Measurements from ENCODE around the gene SLC16A5. TPM values are rescaled to one million over a fixed set of nuclear protein-coding genes. Genes with fewer than 3 reads are reported as not detected.
"Not testable (repeated sequence)": the region's sequence is repeated elsewhere in the genome, so short reads cannot be mapped to it uniquely, and the experiment has no call there.

The SLC16A5 gene
- total RNA-seq: 1.4 TPM

- DNase-seq: no peak
Measured at GRCh38 chr17:75087558-75088453, at the start of gene SLC16A5. SLC16A5 (plus strand) TSS chr17:75087954; CDS start chr17:75093637, 5,683 bp downstream.

GRCh38 chr17:75039238-75039637, 48.5 kb upstream of the SLC16A5 start:
- DNase-seq: no peak

GRCh38 chr17:75041656-75042280, 46.0 kb upstream of the SLC16A5 start:
- DNase-seq: no peak

- not testable (repeated sequence) for DNase-seq
Measured at GRCh38 chr17:75043789-75044188, 44.0 kb upstream of the SLC16A5 start.

- no peak for DNase-seq
Measured at GRCh38 chr17:75044716-75045115, 43.0 kb upstream of the SLC16A5 start.

- DNase-seq: not testable (repeated sequence)
Measured at GRCh38 chr17:75045946-75046406, 41.8 kb upstream of the SLC16A5 start.

- peak; percentile 98 for DNase-seq
Measured at GRCh38 chr17:75046407-75047289, 41.1 kb upstream of the SLC16A5 start, which contains the start of the genes ATP5PD and KCTD2. ATP5PD (minus strand) TSS chr17:75046969; CDS start chr17:75042650, 4,319 bp downstream. KCTD2 (plus strand) TSS chr17:75047225; CDS start chr17:75047251, 26 bp downstream.

GRCh38 chr17:75047398-75048098, 40.2 kb upstream of the SLC16A5 start:
- DNase-seq: peak; percentile 16

- peak; percentile 28 for DNase-seq
Measured at GRCh38 chr17:75048249-75048878, 39.4 kb upstream of the SLC16A5 start.

GRCh38 chr17:75049057-75049456, 38.7 kb upstream of the SLC16A5 start:
- DNase-seq: no peak

GRCh38 chr17:75049706-75050105, 38.0 kb upstream of the SLC16A5 start:
- DNase-seq: no peak

GRCh38 chr17:75051941-75052340, 35.8 kb upstream of the SLC16A5 start:
- DNase-seq: no peak

GRCh38 chr17:75059369-75060345, 28.1 kb upstream of the SLC16A5 start:
- peak; percentile 37 for DNase-seq

GRCh38 chr17:75060434-75061054, 27.2 kb upstream of the SLC16A5 start:
- DNase-seq: no peak

- no peak for DNase-seq
Measured at GRCh38 chr17:75061055-75061438, 26.7 kb upstream of the SLC16A5 start.

GRCh38 chr17:75061618-75062017, 26.1 kb upstream of the SLC16A5 start:
- no peak for DNase-seq

GRCh38 chr17:75063201-75063600, 24.6 kb upstream of the SLC16A5 start:
- DNase-seq: no peak

- no peak for DNase-seq
Measured at GRCh38 chr17:75063626-75064025, 24.1 kb upstream of the SLC16A5 start.

GRCh38 chr17:75064040-75064439, 23.7 kb upstream of the SLC16A5 start:
- DNase-seq: no peak
